Nephron (organoid): ENCODE data around the gene TBX2.
"Not testable (repeated sequence)": the region's sequence is repeated elsewhere in the genome, so short reads cannot be mapped to it uniquely, and the experiment has no call there.

Experiments
- H3K27ac Mint-ChIP-seq, 3 experiments: 2 replicates each; pipeline ENCODE4 v1.8.0; 2020; ENCODE audit warnings: mixed read lengths in 3 of 3, mild to moderate bottlenecking in 2 of 3, moderate library complexity in 1 of 3
- H3K27me3 Mint-ChIP-seq: 2 replicates; pipeline ENCODE4 v1.8.0; 2021; ENCODE audit warnings: low read depth, mild to moderate bottlenecking, moderate library complexity, mixed read lengths
- H3K36me3 Mint-ChIP-seq: 2 replicates; pipeline ENCODE4 v1.8.0; 2020; ENCODE audit warnings: low read depth, mixed read lengths
- H3K4me1 Mint-ChIP-seq: 2 replicates; pipeline ENCODE4 v1.8.0; 2020; ENCODE audit warnings: mixed read lengths
- H3K4me3 Mint-ChIP-seq, 3 experiments: 2 replicates each; pipeline ENCODE4 v1.8.0; 2020; ENCODE audit warnings: mild to moderate bottlenecking in 3 of 3, mixed read lengths in 3 of 3, moderate library complexity in 2 of 3
- H3K9me3 Mint-ChIP-seq: 2 replicates; pipeline ENCODE4 v1.8.0; 2020; ENCODE audit warnings: mixed read lengths
- CTCF ChIP-seq, 3 experiments: fragments of 200-600 bp; sonication (generic); IDR thresholded peaks; one replicate each; pipeline ENCODE4 v1.5.0; 2021; ENCODE audit warnings: antibody characterized with exemption in 3 of 3; ENCODE audit not compliant: unreplicated experiment in 3 of 3

TBX2 gene

GRCh38 chr17:61354895-61355874, 44.5 kb upstream of the TBX2 start:
- H3K36me3 Mint-ChIP-seq: no peaks in the 10 kb centered on the region
- peaks cover 4% of the 10 kb centered on the region for H3K27me3 Mint-ChIP-seq
- H3K4me1 Mint-ChIP-seq: peaks cover 54% of the 10 kb centered on the region
- H3K27ac Mint-ChIP-seq: peak overlapping the region; percentile 54 to 73 (median 61)
- no peak for TF ChIP-seq CTCF (IDR thresholded peaks at IDR 0.05; ENCODE audit: unreplicated experiment in 3 of 3)
- no peaks in the 10 kb centered on the region for H3K9me3 Mint-ChIP-seq
- no peak overlapping the region for H3K4me3 Mint-ChIP-seq

GRCh38 chr17:61357061-61357460, 42.6 kb upstream of the TBX2 start:
- not testable (repeated sequence) for H3K36me3 Mint-ChIP-seq, H3K4me3 Mint-ChIP-seq
- H3K4me1 Mint-ChIP-seq: peaks cover 42% of the 10 kb centered on the region

DNA sequence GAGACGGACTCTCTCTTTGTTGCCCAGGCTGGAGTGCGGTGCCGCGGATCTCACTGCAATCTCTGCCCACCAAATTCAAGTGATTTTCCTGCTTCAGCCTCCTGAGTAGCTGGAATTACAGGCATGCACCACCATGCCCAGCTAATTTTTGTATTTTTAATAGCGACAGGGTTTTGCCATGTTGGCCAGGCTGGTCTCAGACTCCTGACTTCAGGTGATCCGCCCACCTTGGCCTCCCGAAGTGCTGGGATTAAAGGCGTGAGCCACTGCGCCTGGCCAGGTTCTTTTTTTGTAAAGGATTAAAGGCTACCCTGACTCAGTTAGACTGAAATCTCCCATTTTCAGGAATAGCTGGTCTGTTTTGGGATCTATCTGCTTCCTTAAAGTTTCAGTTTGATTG, 40.1 kb upstream of the TBX2 start:
- not testable (repeated sequence) for H3K4me3 Mint-ChIP-seq, H3K9me3 Mint-ChIP-seq, H3K27ac Mint-ChIP-seq, H3K27me3 Mint-ChIP-seq, H3K36me3 Mint-ChIP-seq
- peaks cover 17% of the 10 kb centered on the region for H3K4me1 Mint-ChIP-seq

More at GRCh38 chr17:61357061-61357460, 42.6 kb upstream of the TBX2 start:
- not testable (repeated sequence) for H3K27ac Mint-ChIP-seq, H3K27me3 Mint-ChIP-seq, H3K9me3 Mint-ChIP-seq

DNA sequence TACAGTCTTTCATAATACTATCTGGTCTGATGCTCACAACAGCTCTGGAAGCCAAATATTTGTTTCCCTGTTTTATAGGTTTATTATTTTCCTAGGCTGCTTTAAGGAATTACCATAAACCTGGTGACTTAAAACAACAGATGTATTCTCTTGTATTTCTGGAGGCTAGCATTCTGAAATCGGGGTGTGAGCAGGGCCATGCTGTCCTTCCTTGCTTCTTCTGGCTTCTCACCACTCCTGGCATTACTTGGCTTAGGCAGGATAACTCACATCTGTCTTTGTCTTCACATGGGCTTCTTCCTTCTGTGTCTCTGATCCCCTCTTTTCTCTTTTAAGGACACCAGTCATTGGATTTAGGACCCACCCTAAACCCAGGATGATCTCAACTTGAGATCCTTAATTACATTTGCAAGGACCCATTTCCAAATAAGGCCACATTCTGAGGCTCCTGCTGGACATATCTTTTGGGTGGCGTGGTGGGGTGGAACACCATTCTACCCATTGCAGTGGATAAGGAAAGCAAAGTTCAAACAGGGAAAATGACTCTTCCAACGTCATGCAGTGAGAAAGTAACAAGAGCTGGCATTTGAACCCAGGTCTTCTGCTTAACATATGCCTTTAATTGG, 39.2 kb upstream of the TBX2 start:
- Mint-ChIP-seq H3K4me3 (no peak overlapping the region), H3K4me1 (peaks cover 8% of the 10 kb centered on the region), H3K27me3 (no peaks in the 10 kb centered on the region), H3K27ac (no peak overlapping the region), H3K9me3 (no peaks in the 10 kb centered on the region), H3K36me3 (peaks cover 6% of the 10 kb centered on the region)
- no peak for TF ChIP-seq CTCF (IDR thresholded peaks at IDR 0.05; ENCODE audit: unreplicated experiment in 3 of 3)

DNA sequence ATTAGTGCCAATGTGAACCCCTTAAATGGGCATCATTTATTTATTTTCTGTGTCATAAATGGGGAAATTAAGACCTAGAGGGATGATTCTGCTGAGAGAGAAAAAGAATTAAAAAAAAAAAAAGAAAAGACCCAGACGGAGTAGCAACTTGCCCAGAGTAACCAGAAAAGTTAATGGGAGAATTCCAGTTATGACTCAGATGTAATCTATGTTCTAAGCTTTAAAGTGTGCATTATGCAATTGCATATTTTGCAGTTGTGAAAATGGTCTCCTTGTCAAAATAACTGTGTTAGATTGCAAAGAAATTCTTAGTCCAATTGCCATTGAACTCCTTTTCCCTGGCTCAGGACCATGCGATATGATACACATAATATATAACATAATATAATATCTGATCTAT, 38.6 kb upstream of the TBX2 start:
- Mint-ChIP-seq H3K9me3 (no peaks in the 10 kb centered on the region), H3K36me3 (peaks cover 6% of the 10 kb centered on the region), H3K27ac (no peak overlapping the region), H3K4me3 (no peak overlapping the region), H3K4me1 (peaks cover 4% of the 10 kb centered on the region), H3K27me3 (no peaks in the 10 kb centered on the region)
- TF ChIP-seq CTCF (IDR thresholded peaks at IDR 0.05; ENCODE audit: unreplicated experiment in 3 of 3): no peak

DNA sequence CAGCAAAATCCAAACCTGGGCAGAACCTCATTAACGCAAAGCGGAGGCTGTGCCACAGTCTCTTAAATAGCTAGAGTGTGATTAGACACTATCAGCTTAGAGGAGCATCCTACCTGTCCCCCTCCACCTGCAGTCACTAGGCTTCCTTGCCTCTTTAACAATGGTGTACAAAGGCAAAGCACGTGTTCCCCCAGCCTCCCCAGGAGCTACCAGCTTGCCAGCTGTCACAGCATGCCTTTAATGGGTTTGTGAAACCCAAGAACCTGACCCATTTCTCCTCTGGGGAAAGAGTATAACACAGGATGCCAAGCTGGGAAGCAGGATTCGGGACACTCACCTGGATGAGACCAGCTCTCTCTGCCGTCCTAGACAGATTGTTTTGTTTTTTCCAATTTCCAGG, 37.2 kb upstream of the TBX2 start:
- H3K4me3 Mint-ChIP-seq: no peak overlapping the region
- H3K27me3 Mint-ChIP-seq: no peaks in the 10 kb centered on the region
- no peaks in the 10 kb centered on the region for H3K9me3 Mint-ChIP-seq
- H3K27ac Mint-ChIP-seq: no peak overlapping the region
- H3K36me3 Mint-ChIP-seq: peaks cover 6% of the 10 kb centered on the region
- peaks cover 12% of the 10 kb centered on the region for H3K4me1 Mint-ChIP-seq
- TF ChIP-seq CTCF (IDR thresholded peaks at IDR 0.05; ENCODE audit: unreplicated experiment in 3 of 3): no peak
